DND-41 (cell line): ENCODE data around the gene C14orf119.

Experiments
- EZH2 ChIP-seq: IDR thresholded peaks from 3 replicates; pipeline ENCODE4 v1.6.1; 2012; ENCODE audit warnings: borderline replicate concordance, low read depth, mild to moderate bottlenecking, moderate library complexity, low read length, inconsistent platforms; ENCODE audit not compliant: severe bottlenecking
- TF ChIP-seq, protein P1 (sequence below): IDR thresholded peaks from 2 replicates; pipeline ENCODE4 v1.5.1; 2012; ENCODE audit warnings: borderline replicate concordance, low read length, moderate library complexity, mild to moderate bottlenecking; ENCODE audit not compliant: poor library complexity, severe bottlenecking; ENCODE audit errors: extremely low read depth

GRCh38 chr14:23146980-23147379 lies 51.7 kb downstream of the C14orf119 start:
- TF ChIP-seq, protein P1, sequence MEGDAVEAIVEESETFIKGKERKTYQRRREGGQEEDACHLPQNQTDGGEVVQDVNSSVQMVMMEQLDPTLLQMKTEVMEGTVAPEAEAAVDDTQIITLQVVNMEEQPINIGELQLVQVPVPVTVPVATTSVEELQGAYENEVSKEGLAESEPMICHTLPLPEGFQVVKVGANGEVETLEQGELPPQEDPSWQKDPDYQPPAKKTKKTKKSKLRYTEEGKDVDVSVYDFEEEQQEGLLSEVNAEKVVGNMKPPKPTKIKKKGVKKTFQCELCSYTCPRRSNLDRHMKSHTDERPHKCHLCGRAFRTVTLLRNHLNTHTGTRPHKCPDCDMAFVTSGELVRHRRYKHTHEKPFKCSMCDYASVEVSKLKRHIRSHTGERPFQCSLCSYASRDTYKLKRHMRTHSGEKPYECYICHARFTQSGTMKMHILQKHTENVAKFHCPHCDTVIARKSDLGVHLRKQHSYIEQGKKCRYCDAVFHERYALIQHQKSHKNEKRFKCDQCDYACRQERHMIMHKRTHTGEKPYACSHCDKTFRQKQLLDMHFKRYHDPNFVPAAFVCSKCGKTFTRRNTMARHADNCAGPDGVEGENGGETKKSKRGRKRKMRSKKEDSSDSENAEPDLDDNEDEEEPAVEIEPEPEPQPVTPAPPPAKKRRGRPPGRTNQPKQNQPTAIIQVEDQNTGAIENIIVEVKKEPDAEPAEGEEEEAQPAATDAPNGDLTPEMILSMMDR, result no peak
- TF ChIP-seq EZH2, result no peak
